ENCODE data around the gene RRP8.

RRP8 gene

GRCh38 chr11:6568191-6568918 lies 35.1 kb downstream of the RRP8 start:
- DNase-seq (ENCODE audit: low read depth), result no peak
- H3K4me3 ChIP-seq (ENCODE audit: low read depth, low read length), result no peak overlapping the region
- TF ChIP-seq CTCF (IDR thresholded peaks at IDR 0.05; ENCODE audit: low read depth, low read length, missing control alignments), result no peak

GRCh38 chr11:6567371-6567745 lies 36.1 kb downstream of the RRP8 start:
- no peak for DNase-seq (ENCODE audit: low read depth)
- no peak for TF ChIP-seq CTCF (IDR thresholded peaks at IDR 0.05; ENCODE audit: low read depth, low read length, missing control alignments)
- H3K4me3 ChIP-seq (ENCODE audit: low read depth, low read length), result no peak overlapping the region

- no peak for DNase-seq (ENCODE audit: low read depth)
Measured at GRCh38 chr11:6566704-6567370, 36.6 kb downstream of the RRP8 start.

GRCh38 chr11:6565988-6566703 lies 37.3 kb downstream of the RRP8 start:
- H3K4me3 ChIP-seq (ENCODE audit: low read depth, low read length), result no peak overlapping the region
- DNase-seq (ENCODE audit: low read depth), result no peak
- no peak for TF ChIP-seq CTCF (IDR thresholded peaks at IDR 0.05; ENCODE audit: low read depth, low read length, missing control alignments)

More at GRCh38 chr11:6566704-6567370, 36.6 kb downstream of the RRP8 start:
- no peak overlapping the region for H3K4me3 ChIP-seq (ENCODE audit: low read depth, low read length)
- TF ChIP-seq CTCF (IDR thresholded peaks at IDR 0.05; ENCODE audit: low read depth, low read length, missing control alignments), result no peak

- TF ChIP-seq CTCF (IDR thresholded peaks at IDR 0.05; ENCODE audit: low read depth, low read length, missing control alignments), result no peak
- H3K4me3 ChIP-seq (ENCODE audit: low read depth, low read length), result no peak overlapping the region
- DNase-seq (ENCODE audit: low read depth), result no peak
Measured at GRCh38 chr11:6565325-6565724, 38.1 kb downstream of the RRP8 start.

GRCh38 chr11:6563667-6564066 lies 39.7 kb downstream of the RRP8 start:
- TF ChIP-seq CTCF (IDR thresholded peaks at IDR 0.05; ENCODE audit: low read depth, low read length, missing control alignments), result no peak
- H3K4me3 ChIP-seq (ENCODE audit: low read depth, low read length), result no peak overlapping the region
- DNase-seq (ENCODE audit: low read depth), result no peak

All from GM12864 (cell line).